ENCODE data around the gene SNX10. TPM values are rescaled to one million over a fixed set of nuclear protein-coding genes. Genes with fewer than 3 reads are reported as not detected.

Gene SNX10
- total RNA-seq, 1 donor from 2014 or later: 0.53 TPM

- no peak for TF ChIP-seq CTCF (IDR thresholded peaks at IDR 0.05; ENCODE audit: insufficient read depth, low read length, severe bottlenecking)
- no peak overlapping the region for H3K4me3 ChIP-seq (ENCODE audit: low read depth, low read length)
- DNase-seq (ENCODE audit: low read depth): no peak
- no peaks in the 10 kb centered on the region for H3K27me3 ChIP-seq (ENCODE audit: control insufficient read depth, insufficient read depth, low read length)
- FAIRE-seq: no peak
- no peaks in the 10 kb centered on the region for H3K36me3 ChIP-seq (ENCODE audit: control insufficient read depth, insufficient read depth, low read length)
Measured at GRCh38 chr7:26293569-26294308, 2.1 kb downstream of the SNX10 start.

GRCh38 chr7:26295015-26295414 lies 3.4 kb downstream of the SNX10 start:
- TF ChIP-seq CTCF (IDR thresholded peaks at IDR 0.05; ENCODE audit: insufficient read depth, low read length, severe bottlenecking): no peak
- H3K4me3 ChIP-seq (ENCODE audit: low read depth, low read length): no peak overlapping the region
- H3K27me3 ChIP-seq (ENCODE audit: control insufficient read depth, insufficient read depth, low read length): no peaks in the 10 kb centered on the region
- H3K36me3 ChIP-seq (ENCODE audit: control insufficient read depth, insufficient read depth, low read length): no peaks in the 10 kb centered on the region
- FAIRE-seq: no peak
- DNase-seq (ENCODE audit: low read depth): no peak

- no peak for TF ChIP-seq CTCF (IDR thresholded peaks at IDR 0.05; ENCODE audit: insufficient read depth, low read length, severe bottlenecking)
- DNase-seq (ENCODE audit: low read depth) (no peak), FAIRE-seq (no peak)
- H3K27me3 ChIP-seq (ENCODE audit: control insufficient read depth, insufficient read depth, low read length): no peaks in the 10 kb centered on the region
- H3K36me3 ChIP-seq (ENCODE audit: control insufficient read depth, insufficient read depth, low read length): no peaks in the 10 kb centered on the region
- H3K4me3 ChIP-seq (ENCODE audit: low read depth, low read length): no peak overlapping the region
Measured at GRCh38 chr7:26295586-26295985, 3.9 kb downstream of the SNX10 start.

- no peak overlapping the region for H3K4me3 ChIP-seq (ENCODE audit: low read depth, low read length)
- no peak for FAIRE-seq
- TF ChIP-seq CTCF (IDR thresholded peaks at IDR 0.05; ENCODE audit: insufficient read depth, low read length, severe bottlenecking): no peak
- no peaks in the 10 kb centered on the region for H3K36me3 ChIP-seq (ENCODE audit: control insufficient read depth, insufficient read depth, low read length)
- DNase-seq (ENCODE audit: low read depth): no peak
- H3K27me3 ChIP-seq (ENCODE audit: control insufficient read depth, insufficient read depth, low read length): no peaks in the 10 kb centered on the region
Measured at GRCh38 chr7:26298472-26299058, 6.9 kb downstream of the SNX10 start.

- Histone ChIP-seq H3K36me3 (ENCODE audit: control insufficient read depth, insufficient read depth, low read length) (no peaks in the 10 kb centered on the region), H3K27me3 (ENCODE audit: control insufficient read depth, insufficient read depth, low read length) (no peaks in the 10 kb centered on the region), H3K4me3 (ENCODE audit: low read depth, low read length) (no peak overlapping the region)
- TF ChIP-seq CTCF (IDR thresholded peaks at IDR 0.05; ENCODE audit: insufficient read depth, low read length, severe bottlenecking): no peak
- FAIRE-seq (no peak), DNase-seq (ENCODE audit: low read depth) (no peak)
Measured at GRCh38 chr7:26305090-26305868, 13.6 kb downstream of the SNX10 start.
